AG04450 (cell line): ENCODE results near the gene CMKLR1. TPM values are rescaled to one million over a fixed set of nuclear protein-coding genes. Genes with fewer than 3 reads are reported as not detected.

Experiments
- CTCF ChIA-PET: fragments of 300-600, 350-600 bp; formaldehyde crosslinking; extraction: SDS; loops from one replicate; lab custom pipeline; 2022; ENCODE audit warnings: antibody characterized with exemption, inconsistent platforms; lab: Charles Lee
- POLR2A ChIA-PET: fragments of 350-600 bp; formaldehyde crosslinking; extraction: SDS; loops from one replicate; lab custom pipeline; 2021; ENCODE audit warnings: antibody characterized with exemption, inconsistent platforms; lab: Yijun Ruan, JAX
- DNase-seq: peaks from one replicate; pipeline ENCODE4 v3.0.0-alpha.2; 2011; ENCODE audit warnings: low read depth, low spot score
- H3K27ac ChIP-seq: one replicate; pipeline ENCODE4 v1.5.1; 2012; ENCODE audit warnings: low read depth, low read length, control low read depth
- H3K27me3 ChIP-seq: one replicate; pipeline ENCODE4 v1.6.0; 2012; ENCODE audit warnings: low read length; ENCODE audit not compliant: control insufficient read depth, insufficient read depth
- H3K4me3 ChIP-seq: 2 replicates; pipeline ENCODE4 v1.5.1; 2011; ENCODE audit warnings: mild to moderate bottlenecking, low read depth, low read length, control low read depth
- H3K9me3 ChIP-seq: 2 replicates; pipeline ENCODE4 v1.5.1; 2012; ENCODE audit warnings: low read length; ENCODE audit not compliant: control insufficient read depth, insufficient read depth
- polyA plus RNA-seq: library from polyadenylated mRNA; depleted of rRNA; stranded (reverse); fragments of >200 nt; gene quantifications from 2 replicates; pipeline ENCODE4 v1.2.3, GENCODE V29; 2011
- TF ChIP-seq, protein P1 (sequence below): IDR thresholded peaks from 2 replicates; pipeline ENCODE4 v1.5.1; 2011; ENCODE audit warnings: low read depth, low read length, control low read depth, inconsistent platforms

CMKLR1 gene
- polyA plus RNA-seq, 1 experiment: 0.12 TPM

- no peaks in the 10 kb centered on the region for H3K9me3 ChIP-seq
- no peak overlapping the region for H3K4me3 ChIP-seq
- no peaks in the 10 kb centered on the region for H3K27me3 ChIP-seq
- TF ChIP-seq, protein P1, sequence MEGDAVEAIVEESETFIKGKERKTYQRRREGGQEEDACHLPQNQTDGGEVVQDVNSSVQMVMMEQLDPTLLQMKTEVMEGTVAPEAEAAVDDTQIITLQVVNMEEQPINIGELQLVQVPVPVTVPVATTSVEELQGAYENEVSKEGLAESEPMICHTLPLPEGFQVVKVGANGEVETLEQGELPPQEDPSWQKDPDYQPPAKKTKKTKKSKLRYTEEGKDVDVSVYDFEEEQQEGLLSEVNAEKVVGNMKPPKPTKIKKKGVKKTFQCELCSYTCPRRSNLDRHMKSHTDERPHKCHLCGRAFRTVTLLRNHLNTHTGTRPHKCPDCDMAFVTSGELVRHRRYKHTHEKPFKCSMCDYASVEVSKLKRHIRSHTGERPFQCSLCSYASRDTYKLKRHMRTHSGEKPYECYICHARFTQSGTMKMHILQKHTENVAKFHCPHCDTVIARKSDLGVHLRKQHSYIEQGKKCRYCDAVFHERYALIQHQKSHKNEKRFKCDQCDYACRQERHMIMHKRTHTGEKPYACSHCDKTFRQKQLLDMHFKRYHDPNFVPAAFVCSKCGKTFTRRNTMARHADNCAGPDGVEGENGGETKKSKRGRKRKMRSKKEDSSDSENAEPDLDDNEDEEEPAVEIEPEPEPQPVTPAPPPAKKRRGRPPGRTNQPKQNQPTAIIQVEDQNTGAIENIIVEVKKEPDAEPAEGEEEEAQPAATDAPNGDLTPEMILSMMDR: no peak
- POLR2A ChIA-PET: no interaction called here
- H3K27ac ChIP-seq: no peak overlapping the region
- no peak for DNase-seq
- CTCF ChIA-PET: no interaction called here
Observed at GRCh38 chr12:108260969-108261368, 78.1 kb downstream of the CMKLR1 start.

DNA sequence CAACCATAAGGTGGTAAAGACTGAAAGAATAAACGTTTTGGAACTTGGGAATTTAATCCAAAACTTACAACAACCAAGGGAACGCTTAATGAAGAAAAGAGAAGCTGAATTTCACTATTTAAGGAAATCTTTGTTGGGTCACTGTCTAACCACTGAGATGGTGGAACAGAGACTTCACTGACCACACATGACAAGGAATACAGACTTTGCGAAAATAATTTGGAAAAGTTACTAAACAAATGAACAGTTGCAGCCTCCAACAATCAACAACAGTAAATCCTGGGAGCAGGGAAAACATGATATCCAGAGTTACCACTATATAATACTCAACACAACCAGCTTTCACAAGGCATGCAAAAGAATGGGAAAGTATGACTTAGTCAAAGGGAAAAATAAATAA, 79.1 kb downstream of the CMKLR1 start:
- H3K4me3 ChIP-seq: no peak overlapping the region
- ChIA-PET CTCF (no interaction called here), POLR2A (no interaction called here)
- H3K27ac ChIP-seq: no peak overlapping the region
- TF ChIP-seq, protein P1: no peak
- no peaks in the 10 kb centered on the region for H3K9me3 ChIP-seq
- DNase-seq: no peak
- H3K27me3 ChIP-seq: no peaks in the 10 kb centered on the region

DNA sequence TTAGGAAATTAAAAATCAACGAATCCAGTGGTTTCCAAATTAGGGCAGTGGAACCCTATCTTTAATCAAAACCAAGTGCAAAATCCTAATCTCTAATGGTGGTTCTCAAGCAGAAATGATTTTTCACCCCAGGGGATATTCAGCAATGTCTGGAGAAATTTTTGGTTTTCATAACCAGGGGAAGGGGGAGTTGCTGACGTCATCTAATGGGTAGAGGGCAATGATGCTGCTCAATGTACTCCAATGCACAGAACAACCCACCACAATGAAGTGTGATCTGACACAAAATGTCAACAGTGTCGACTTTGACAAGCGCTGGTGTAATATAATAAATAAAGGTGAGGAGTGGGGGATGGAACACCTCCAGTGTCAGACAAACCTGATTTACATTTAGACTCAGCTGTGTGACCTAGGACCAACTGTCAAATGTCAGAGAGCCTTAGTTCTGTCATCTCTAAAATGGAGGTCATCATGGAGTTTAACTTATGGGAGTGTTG, 81.5 kb downstream of the CMKLR1 start:
- no peak for DNase-seq
- CTCF ChIA-PET: no interaction called here
- Histone ChIP-seq H3K27ac (no peak overlapping the region), H3K9me3 (no peaks in the 10 kb centered on the region), H3K4me3 (no peak overlapping the region), H3K27me3 (no peaks in the 10 kb centered on the region)
- POLR2A ChIA-PET: no interaction called here
- TF ChIP-seq, protein P1: no peak

DNA sequence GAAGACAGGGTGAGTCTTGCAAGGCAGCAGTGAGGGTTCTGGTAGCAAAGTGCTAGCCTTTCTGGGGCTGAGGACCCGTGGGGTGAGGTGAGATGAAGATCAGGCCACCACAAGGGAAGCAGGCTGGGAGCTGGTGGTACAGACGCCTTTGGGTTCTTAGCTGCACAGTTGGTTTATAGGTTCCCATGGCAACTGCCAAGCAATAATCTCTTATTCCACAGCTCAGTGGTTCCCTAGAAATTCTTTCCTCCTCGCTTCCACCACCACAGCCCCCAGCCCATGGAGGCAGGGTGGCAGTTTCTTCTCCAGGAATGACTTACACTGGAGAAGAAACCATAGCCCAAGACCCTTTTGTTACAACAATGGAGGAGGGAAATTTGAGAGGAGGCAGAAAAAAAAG, 82.1 kb downstream of the CMKLR1 start:
- Histone ChIP-seq H3K4me3 (no peak overlapping the region), H3K27me3 (no peaks in the 10 kb centered on the region), H3K9me3 (no peaks in the 10 kb centered on the region), H3K27ac (no peak overlapping the region)
- TF ChIP-seq, protein P1: no peak
- ChIA-PET POLR2A (no interaction called here), CTCF (no interaction called here)
- no peak for DNase-seq

GRCh38 chr12:108255252-108255602, 83.9 kb downstream of the CMKLR1 start:
- no peak overlapping the region for H3K27ac ChIP-seq
- no peak for DNase-seq
- ChIA-PET POLR2A (no interaction called here), CTCF (no interaction called here)
- H3K9me3 ChIP-seq: no peaks in the 10 kb centered on the region
- no peaks in the 10 kb centered on the region for H3K27me3 ChIP-seq
- H3K4me3 ChIP-seq: no peak overlapping the region
- TF ChIP-seq, protein P1: no peak
